SK-N-SH treated with all-trans-retinoic acid at 6 μM for 48 hours (cell line): ENCODE results near the gene NSMF.

Experiments
- RARB ChIP-seq: fragments of 250-450 bp; sonication (Bioruptor Pico); IDR thresholded peaks from 2 replicates; pipeline ENCODE4 v1.8.0; 2021; ENCODE audit warnings: mild to moderate bottlenecking, moderate library complexity
- TOX ChIP-seq: fragments of 250-450 bp; sonication (Bioruptor Pico); IDR thresholded peaks from 2 replicates; pipeline ENCODE4 v1.8.0; 2021; ENCODE audit warnings: mild to moderate bottlenecking, moderate library complexity, borderline replicate concordance
- ZNF70 ChIP-seq: fragments of 450-650 bp; formaldehyde crosslinking; IDR thresholded peaks from 2 replicates; pipeline ENCODE4 v1.5.0; 2020; ENCODE audit warnings: mild to moderate bottlenecking, moderate library complexity
- TF ChIP-seq, protein P1 (sequence below): fragments of 250-450 bp; sonication (Bioruptor Pico); IDR thresholded peaks from 2 replicates; pipeline ENCODE4 v1.8.0; 2020; ENCODE audit warnings: mild to moderate bottlenecking, moderate library complexity, borderline replicate concordance

DNA sequence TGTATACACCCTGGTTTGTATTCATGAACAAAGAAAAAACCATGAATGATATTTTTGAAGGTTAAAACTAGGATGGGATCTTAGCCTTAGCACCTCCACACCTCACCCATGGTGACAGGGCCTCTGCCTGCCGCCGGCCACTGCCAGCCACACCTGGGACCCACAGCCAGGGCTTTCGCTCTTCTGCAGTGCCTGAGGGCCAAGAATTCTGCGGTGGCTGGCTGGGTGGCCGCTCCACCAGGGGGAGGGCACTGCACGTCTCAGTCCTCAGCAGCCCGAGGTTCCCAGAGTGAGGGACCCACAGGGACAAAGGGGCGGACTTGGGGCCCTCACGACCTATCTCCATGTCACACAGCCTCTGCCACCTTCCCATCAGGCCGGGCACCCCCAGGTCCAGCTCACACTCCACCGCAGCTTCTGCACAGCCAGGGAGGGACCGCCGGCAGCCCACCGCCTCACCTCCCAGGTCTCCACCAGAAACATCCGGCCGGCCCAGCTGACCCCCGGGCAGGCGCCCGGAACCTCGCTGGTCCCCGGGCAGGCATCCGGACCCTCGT lies 43.0 kb downstream of the NSMF start:
- TF ChIP-seq, protein P1, sequence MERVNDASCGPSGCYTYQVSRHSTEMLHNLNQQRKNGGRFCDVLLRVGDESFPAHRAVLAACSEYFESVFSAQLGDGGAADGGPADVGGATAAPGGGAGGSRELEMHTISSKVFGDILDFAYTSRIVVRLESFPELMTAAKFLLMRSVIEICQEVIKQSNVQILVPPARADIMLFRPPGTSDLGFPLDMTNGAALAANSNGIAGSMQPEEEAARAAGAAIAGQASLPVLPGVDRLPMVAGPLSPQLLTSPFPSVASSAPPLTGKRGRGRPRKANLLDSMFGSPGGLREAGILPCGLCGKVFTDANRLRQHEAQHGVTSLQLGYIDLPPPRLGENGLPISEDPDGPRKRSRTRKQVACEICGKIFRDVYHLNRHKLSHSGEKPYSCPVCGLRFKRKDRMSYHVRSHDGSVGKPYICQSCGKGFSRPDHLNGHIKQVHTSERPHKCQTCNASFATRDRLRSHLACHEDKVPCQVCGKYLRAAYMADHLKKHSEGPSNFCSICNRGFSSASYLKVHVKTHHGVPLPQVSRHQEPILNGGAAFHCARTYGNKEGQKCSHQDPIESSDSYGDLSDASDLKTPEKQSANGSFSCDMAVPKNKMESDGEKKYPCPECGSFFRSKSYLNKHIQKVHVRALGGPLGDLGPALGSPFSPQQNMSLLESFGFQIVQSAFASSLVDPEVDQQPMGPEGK (CRISPR knock-in tag) = no peak
- TF ChIP-seq RARB (CRISPR knock-in tag) (no peak), TOX (CRISPR knock-in tag) (no peak), ZNF70 (CRISPR knock-in tag) (no peak)
